GM21717 (cell line): ENCODE results near the gene USP32.

ENCODE experiments used
- ATAC-seq: cut with Tn5 transposase; IDR thresholded peaks from one replicate; pipeline ENCODE4 v1.9.1; 2021; ENCODE audit warnings: mild to moderate bottlenecking, moderate library complexity; ENCODE audit not compliant: unreplicated experiment

USP32 gene

DNA sequence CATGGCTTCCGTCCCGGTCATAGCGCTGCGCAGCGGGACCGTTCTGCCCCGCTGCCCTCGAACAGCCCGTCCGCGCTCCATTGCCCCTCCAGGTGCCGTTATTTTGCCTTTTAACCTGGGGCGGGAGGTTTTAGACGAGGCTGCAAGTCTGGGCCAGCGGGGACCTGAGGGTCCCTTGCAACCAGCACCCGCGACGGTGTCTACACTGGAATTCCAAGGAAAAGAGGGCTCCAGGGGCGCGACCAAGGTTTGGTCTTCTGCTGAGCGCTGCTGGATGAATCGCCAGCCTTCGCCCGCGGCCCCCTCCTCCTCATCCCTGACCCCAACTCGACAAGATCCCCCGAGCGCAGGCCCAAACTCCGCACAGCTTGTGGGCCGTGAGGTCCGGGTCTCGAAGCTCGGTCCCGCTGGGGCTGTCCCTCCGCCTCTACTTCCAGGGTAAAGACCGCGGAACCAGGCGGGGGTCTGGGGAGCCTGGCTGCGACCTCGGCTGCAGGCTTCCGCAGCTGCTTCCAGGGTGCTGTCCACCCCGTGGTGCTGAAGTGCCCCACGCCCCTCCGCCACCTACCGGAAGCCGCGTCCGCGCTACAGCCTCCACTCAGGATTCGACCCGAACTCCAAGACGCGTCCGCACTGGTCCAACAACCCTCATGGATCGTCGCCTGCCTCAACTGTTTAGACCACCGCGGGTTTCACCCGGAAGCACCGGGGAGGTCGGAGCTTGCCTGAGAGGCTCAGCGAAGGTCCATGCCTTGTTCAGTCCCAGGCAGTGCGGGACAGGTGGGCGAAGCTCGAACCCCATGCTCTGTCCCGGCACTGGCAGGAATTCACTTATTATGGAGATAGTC, 252.3 kb downstream of the USP32 start:
- ATAC-seq: no peak

DNA sequence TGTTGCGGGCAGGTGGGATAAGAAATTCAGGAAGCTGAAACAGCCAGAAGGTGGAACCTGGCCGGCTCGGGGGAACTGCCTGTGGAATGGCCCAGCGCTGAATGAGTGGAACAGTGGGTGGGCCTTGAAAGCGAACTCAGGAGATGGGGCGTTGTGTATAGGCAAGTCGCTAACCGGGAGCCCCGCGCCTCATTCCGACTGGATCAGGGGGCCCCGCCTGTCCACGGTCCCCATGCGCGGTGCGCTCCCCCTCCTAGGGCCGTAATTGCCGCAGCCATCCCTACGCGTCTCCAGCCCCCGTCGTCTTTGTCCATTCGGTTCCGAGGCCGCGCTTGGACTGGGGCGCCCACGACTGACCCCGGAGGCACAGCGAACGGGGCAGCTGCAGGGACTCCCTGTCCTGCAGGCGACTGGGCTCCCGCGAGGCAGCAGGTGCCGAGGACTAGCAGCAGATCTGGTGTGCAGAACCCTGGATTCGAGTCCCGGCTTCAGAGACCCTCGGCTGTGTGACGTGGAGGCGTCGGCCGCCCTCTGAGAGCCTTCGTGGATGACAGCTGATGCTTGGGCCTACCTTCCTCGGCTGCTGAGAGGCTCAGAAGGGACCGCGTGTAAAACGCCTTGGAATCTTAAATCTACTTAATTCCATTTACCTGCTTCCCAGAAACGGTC, 253.0 kb downstream of the USP32 start:
- no peak for ATAC-seq

DNA sequence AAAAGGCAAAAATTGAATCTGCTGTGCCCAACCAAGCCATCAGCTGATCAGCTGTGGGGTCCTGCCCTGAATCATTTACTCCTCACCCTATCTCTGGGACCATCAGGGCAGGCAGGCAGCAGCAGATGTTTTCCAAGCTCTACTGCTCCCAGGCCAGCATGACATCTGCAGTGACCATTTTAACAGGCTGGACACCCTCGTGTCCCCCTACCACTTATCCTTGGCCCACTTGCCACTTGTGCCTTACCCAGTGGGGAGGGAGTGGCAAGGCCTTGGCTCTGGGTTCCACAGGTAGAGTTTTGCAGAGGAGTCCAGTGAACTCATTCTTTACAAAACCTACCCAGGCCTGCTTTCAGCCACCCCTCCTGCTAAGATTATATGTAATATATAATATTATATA, 254.2 kb downstream of the USP32 start:
- no peak for ATAC-seq

DNA sequence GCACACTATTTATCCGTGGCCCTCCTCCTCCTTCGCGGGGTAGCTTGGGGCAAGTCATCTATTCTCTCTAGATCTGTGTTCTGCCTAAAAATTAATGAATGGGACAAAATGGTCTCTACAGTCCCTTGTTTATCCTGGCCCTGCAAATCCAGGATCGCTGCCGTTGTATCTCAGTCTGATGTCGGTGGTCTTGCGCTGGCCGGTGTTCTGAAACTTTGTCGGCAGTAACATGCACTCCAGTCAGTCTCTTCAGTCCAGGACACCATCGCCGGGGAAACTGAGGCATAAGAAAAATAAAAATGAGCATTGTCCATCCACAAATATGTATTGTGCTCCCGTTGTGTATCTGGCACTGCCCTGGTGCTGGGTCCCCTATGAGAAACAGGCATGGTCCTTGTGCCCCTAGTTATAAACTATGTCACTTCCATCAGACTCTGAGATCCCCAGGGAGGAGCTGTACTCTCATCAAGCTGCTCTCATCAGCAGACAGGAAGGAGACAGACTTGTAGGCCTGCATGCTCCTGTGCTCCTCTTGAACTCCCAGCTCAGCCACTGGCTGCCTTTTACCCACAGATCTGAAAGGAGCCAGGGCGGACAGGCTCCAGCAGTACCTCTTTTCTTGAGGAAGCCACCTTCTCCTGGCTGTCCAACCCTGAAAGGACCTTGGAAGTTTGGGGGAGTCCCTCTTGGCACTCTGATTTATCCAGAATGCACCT, 255.8 kb downstream of the USP32 start:
- no peak for ATAC-seq

DNA sequence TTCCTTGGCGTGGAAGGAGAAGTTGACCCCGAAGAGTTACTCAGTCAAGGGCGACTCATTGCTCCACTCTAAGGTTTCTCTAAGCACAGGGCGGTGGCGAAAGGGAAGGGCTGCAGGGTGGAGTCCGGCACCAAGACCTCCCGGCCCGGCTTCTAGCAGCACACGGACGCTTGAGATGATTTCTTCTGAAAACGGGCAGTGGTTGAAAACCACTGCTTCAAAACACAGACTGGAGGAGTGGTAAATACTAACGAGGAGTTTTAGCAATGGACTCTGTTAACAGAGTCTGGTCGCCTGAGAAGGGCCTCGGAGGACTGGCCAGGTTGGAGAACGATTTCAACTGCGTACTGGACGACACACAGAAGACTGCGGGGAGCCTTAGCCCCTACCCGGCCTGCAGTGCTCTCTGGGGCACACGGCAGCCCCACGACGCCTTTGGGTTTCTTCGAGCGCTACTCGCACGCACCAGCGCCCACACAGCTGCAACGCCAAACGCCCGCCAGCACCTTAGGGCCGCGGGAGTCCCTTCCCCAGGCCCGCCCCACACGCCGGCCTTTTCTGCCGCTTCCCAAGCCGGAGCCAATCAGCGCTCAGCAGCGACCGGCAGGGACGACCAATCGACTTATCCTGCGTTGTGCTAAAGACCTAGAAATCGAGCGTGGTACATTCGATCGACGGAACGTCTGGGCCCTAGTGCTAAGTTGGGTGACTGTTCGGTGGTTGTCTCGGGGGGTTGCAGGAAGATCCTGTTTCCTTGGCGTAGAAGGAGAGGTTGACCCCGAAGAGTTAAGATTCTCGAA, 256.6 kb downstream of the USP32 start:
- ATAC-seq: peak; percentile 87

DNA sequence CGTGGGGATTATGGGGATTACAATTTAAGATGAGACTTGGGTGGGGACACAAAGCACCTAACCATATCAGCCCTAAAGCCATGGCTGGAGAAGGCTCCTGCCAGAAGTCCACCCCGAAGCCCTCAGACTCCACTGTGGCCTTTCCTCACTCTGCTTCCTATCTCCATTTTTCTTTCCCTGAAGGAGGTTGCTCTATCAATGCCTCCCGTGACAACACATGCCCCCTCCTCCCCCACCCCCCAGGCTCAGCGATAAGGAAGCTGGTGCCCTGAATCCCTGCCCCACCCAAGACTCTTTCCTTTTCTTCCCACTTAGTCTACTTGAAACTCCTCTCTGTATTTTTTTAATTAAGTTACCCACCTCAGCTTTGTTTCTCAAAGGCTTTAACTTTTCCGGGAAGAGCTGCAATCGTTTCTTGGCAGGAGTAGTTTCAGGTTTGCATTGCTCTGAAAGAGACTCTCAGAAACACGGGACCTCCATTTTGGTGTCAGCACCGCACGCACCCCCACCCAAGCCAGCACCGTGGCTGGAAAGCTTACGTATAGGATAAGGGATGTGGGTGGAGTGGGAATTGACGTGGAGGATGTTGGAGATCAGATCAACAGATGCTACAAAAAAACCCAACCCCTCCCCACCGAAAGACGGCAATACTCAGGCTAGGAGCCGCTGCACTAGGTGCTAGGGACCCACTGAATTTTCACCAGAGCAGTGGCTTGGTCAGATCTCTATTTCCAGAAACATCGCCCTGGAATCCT, 257.4 kb downstream of the USP32 start:
- ATAC-seq: peak; percentile 21

DNA sequence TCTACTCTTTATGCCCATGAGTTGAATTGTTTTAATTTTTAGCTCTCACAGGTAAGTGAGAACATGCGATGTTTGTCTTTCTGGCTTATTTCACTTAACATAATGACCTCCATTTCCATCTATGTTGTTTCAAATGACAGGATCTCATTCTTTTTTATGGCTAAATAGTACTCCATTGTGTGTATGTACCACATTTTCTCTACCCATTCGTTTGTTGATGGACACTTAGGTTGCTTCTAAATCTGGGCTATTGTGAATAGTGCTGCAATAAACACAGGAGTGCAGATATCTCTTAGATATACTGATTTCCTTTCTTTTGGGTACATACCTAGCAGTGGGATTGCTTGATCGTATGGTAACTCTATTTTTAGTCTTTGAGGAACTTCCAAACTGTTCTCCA, 261.5 kb downstream of the USP32 start:
- ATAC-seq: no peak

DNA sequence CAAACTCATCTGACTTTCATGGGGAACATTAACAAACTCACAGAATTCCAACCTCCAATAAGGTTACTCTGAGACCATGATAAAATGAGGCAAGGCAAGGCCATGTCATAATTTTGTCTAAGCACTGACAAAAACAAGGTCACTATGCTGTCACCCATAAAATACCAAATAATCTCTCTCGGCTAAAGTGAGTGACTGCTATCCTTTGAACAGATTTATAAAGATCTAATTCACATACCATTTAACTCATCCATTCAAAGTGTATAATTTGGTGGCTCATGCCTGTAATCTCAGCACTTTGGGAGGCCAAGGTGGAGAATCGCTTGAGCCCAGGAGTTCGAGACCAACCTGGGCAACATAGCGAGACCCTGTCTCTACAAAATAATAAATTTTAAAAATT, 262.8 kb downstream of the USP32 start:
- ATAC-seq: no peak
